ENCODE data around the gene PLCL2.

The PLCL2 gene

DNA sequence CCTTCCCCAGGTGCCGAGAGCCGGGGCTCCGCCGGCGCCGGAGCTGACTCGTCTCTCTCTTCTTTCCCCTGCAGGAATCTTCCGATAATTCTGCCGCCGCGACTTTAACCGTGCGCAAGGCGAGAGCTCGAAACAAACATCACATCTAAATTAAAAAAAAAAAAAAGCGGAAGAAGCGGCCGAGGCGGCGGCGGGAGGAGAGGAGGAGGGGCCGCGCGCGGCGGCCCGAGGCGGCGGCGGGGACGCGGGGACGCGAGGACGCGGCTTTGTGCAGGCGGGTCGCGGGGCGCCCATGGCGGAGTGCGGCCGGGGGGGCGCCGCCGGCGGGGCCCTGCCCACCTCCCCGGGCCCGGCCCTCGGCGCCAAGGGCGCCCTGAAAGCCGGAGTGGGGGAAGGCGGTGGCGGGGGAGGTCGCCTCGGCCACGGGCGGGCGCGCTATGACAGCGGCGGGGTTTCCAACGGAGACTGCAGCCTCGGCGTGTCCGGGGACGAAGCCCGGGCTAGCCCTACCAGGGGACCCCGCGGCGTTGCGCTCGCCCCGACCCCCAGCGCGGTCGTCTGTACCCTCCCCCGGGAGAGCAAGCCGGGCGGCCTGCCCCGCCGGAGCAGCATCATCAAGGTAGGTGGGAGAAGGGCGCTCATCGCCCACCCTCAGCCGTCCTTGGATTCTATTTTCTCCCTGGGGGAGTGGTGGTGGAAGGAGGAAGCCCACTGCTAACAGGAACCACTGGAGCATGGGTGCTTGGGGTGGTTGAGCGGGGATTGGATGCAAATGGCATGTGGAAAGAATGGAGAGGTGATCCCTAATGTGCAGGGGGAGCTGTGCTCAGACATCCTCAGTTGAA, at the start of gene PLCL2:
PLCL2 (plus strand) TSS at position 208 of the 845 bp plus-strand sequence; CDS start at position 293, 85 bp downstream.
- H3K27me3 ChIP-seq (ENCODE audit: control insufficient read depth in 1 of 2, insufficient read depth in 2 of 2, low read length in 2 of 2), result no peaks in the 10 kb centered on the region
- H3K4me1 ChIP-seq (ENCODE audit: insufficient read depth, low read length), result peaks cover 7% of the 10 kb centered on the region
- peak within 1 kb of the TSS; percentile 73 to 83 for H3K4me3 ChIP-seq (ENCODE audit: low read depth in 1 of 2, low read length in 2 of 2)
- H3K9ac ChIP-seq (ENCODE audit: low read length), result peak within 1 kb of the TSS; percentile 63
- H3K27ac ChIP-seq (ENCODE audit: low read depth, low read length), result peak within 1 kb of the TSS; percentile 57
- no peaks in the 10 kb centered on the region for H3K36me3 ChIP-seq (ENCODE audit: insufficient read depth, low read length)
- H3K9me3 ChIP-seq (ENCODE audit: low read length), result no peaks in the 10 kb centered on the region

DNA sequence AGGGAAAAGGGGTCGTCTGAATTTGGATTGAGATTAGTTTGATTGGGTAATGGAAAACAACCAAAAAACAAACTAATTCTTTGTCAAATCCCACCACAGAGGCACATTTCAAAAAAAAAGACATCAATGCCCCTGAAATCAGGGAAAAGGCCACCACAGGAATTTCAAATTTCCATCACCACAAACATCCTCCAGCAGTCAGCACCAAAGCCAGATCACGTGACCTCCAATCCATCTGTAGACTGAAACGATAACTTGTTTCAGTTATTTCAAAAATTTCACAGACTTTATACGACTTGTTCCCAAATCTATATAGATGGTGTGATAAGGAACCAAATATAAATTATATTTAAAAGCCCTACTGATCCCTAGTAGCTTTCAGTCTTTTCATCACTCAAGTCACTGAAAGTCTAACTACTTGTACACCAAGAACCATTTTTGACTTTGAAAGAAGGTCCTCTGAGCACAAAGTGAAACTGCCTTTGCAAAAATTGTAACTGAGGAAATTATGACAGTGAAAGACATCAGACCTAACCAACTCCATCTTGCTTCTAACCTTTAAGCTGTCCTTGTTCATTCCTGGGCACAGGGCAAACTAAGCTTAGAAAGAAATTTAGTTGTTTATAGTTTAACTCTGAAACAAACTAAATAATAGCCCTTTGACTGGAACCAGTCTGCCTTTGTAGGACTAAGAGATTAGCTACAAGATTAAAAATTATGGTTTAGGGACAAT, 48.1 kb upstream of the PLCL2 start:
- H3K9ac ChIP-seq (ENCODE audit: low read length), result no peak overlapping the region
- peaks cover 6% of the 10 kb centered on the region for H3K4me1 ChIP-seq (ENCODE audit: insufficient read depth, low read length)
- no peak overlapping the region for H3K4me3 ChIP-seq (ENCODE audit: low read depth in 1 of 2, low read length in 2 of 2)
- H3K36me3 ChIP-seq (ENCODE audit: insufficient read depth, low read length), result no peaks in the 10 kb centered on the region
- H3K9me3 ChIP-seq (ENCODE audit: low read length), result no peaks in the 10 kb centered on the region
- H3K27ac ChIP-seq (ENCODE audit: low read depth, low read length), result no peak overlapping the region
- no peaks in the 10 kb centered on the region for H3K27me3 ChIP-seq (ENCODE audit: control insufficient read depth in 1 of 2, insufficient read depth in 2 of 2, low read length in 2 of 2)

DNA sequence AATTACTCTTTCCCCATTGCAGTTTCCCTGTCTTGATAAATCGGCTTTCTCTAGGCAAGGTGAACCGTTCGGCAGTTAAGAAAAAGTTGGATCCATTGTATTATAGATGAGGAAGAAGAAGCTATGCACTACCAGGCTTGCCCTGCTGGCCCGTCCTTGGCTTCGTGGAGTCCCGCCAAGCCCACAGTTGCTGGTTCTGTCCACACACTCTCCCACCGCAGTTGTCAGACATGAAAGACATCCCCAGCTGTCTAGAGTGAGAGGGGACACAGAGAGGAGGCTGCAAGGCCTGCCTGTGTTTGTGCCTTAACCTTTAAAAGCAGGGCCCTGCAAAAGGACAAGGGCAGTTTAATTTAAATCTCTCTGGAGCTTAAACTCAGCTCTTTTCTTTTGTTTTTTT, 47.2 kb upstream of the PLCL2 start:
- Histone ChIP-seq H3K4me3 (ENCODE audit: low read depth in 1 of 2, low read length in 2 of 2) (no peak overlapping the region), H3K9ac (ENCODE audit: low read length) (no peak overlapping the region), H3K9me3 (ENCODE audit: low read length) (no peaks in the 10 kb centered on the region), H3K27ac (ENCODE audit: low read depth, low read length) (no peak overlapping the region), H3K36me3 (ENCODE audit: insufficient read depth, low read length) (no peaks in the 10 kb centered on the region), H3K4me1 (ENCODE audit: insufficient read depth, low read length) (peaks cover 6% of the 10 kb centered on the region), H3K27me3 (ENCODE audit: control insufficient read depth in 1 of 2, insufficient read depth in 2 of 2, low read length in 2 of 2) (no peaks in the 10 kb centered on the region)

DNA sequence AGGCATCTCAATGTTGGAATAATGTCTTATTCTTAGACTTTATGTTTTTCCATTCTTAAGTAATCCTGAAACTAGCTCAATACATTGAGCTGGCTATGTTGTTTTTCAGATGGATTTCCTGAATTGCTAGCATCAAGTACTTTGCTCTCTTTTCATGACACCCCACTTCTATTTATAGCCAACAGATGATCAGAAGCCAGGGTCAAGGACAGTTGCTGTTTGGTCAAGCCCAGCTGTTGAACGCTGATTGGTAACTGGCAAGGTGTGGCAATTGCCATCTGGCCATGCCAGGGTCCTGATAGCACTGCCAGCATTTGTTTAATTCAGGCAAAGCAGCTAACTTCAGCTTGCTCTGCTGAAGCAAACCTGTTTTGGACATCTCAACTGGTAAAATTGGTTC, 46.2 kb upstream of the PLCL2 start:
- no peaks in the 10 kb centered on the region for H3K36me3 ChIP-seq (ENCODE audit: insufficient read depth, low read length)
- no peak overlapping the region for H3K27ac ChIP-seq (ENCODE audit: low read depth, low read length)
- no peak overlapping the region for H3K9ac ChIP-seq (ENCODE audit: low read length)
- no peaks in the 10 kb centered on the region for H3K9me3 ChIP-seq (ENCODE audit: low read length)
- no peak overlapping the region for H3K4me3 ChIP-seq (ENCODE audit: low read depth in 1 of 2, low read length in 2 of 2)
- H3K27me3 ChIP-seq (ENCODE audit: control insufficient read depth in 1 of 2, insufficient read depth in 2 of 2, low read length in 2 of 2), result no peaks in the 10 kb centered on the region
- peaks cover 6% of the 10 kb centered on the region for H3K4me1 ChIP-seq (ENCODE audit: insufficient read depth, low read length)

DNA sequence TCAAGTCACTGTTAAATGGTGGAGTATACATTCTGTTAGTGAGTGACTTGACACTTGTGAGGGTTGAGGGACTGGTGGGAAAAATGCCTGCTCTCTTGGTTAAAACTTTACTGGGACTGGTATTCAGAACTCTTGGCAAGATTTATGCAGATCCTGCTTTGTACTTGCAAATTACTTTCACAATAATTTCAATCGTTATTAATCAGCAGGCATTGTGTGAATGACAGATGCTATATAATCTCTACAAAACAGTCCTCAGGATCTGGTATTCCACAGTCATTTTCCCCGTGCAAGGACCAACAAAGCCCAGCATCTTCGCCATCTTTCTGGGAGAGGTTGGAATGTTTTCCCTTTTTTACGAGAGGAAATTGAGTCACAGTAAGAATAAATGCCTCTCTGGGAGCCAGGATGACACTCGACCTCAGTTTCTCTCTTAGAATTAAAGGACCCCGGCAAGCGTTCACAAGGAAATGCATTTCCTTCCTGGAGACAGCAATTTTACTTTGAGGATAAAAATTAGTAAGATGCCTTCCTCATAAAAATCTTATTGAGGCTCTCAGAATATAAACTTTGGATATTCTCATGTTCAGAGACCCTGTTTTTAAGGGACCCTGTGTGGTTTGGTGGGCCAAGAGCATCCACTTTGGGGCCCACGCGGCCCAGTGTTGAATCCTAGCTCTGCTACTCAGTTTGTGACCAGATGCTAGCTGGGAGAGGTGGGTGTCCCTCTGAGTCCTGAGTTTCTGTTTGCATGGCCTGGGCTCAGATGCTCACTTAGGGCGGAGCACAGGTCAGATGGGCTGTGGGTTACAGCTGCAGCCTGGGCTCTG, 45.3 kb upstream of the PLCL2 start:
- H3K36me3 ChIP-seq (ENCODE audit: insufficient read depth, low read length), result no peaks in the 10 kb centered on the region
- H3K4me1 ChIP-seq (ENCODE audit: insufficient read depth, low read length), result peaks cover 6% of the 10 kb centered on the region
- no peaks in the 10 kb centered on the region for H3K27me3 ChIP-seq (ENCODE audit: control insufficient read depth in 1 of 2, insufficient read depth in 2 of 2, low read length in 2 of 2)
- no peak overlapping the region for H3K27ac ChIP-seq (ENCODE audit: low read depth, low read length)
- no peaks in the 10 kb centered on the region for H3K9me3 ChIP-seq (ENCODE audit: low read length)
- no peak overlapping the region for H3K9ac ChIP-seq (ENCODE audit: low read length)
- no peak overlapping the region for H3K4me3 ChIP-seq (ENCODE audit: low read depth in 1 of 2, low read length in 2 of 2)

DNA sequence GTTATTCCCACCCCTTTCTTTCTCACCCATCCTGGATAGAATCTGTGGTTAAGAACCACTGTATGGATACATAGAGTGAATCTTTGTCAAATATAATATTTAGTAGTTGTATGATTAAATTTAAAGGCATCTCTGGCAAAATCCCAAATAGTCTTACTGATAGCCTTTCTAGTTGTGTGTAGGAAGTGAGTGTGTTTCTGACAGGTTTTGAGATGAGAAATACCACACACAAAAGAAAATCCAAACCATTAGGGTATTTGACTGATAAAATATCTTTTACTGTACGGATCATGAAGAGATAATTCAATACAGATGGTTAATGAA, 44.7 kb upstream of the PLCL2 start:
- no peak overlapping the region for H3K4me3 ChIP-seq (ENCODE audit: low read depth in 1 of 2, low read length in 2 of 2)
- no peaks in the 10 kb centered on the region for H3K27me3 ChIP-seq (ENCODE audit: control insufficient read depth in 1 of 2, insufficient read depth in 2 of 2, low read length in 2 of 2)
- H3K9ac ChIP-seq (ENCODE audit: low read length), result no peak overlapping the region
- H3K4me1 ChIP-seq (ENCODE audit: insufficient read depth, low read length), result peaks cover 6% of the 10 kb centered on the region
- H3K36me3 ChIP-seq (ENCODE audit: insufficient read depth, low read length), result no peaks in the 10 kb centered on the region
- no peak overlapping the region for H3K27ac ChIP-seq (ENCODE audit: low read depth, low read length)
- no peaks in the 10 kb centered on the region for H3K9me3 ChIP-seq (ENCODE audit: low read length)

DNA sequence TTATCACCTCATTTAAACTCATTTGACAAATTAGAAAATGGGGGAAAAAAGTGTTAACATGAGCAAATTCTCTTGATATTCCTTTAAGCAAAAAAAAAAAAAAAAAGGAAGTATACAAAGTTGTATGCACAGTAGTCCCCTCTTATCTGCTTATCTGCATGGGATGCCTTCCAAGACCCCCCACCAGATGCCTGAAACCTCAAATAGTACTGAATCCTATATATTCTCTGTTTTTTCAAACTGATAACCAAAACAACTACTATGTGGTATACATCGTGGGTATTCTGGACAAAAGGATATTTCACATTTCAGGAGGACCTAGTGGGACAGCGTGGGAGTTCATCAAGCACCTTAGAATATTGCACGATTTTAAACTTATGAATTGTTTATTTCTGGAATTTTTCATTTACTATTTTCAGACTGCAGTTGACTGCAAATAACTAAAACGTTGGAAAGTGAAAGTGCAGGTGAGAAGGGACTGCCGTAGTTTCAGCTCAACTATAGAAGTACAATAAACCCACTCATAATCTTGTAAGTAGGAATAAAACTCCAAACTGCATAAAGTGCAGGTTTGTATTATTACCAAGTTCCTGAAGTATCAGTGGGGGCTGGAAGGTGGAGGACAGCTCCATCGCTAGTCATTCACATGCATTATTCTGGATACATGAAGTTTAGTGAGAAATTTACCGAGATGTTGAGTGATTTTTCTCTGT, 43.6 kb upstream of the PLCL2 start:
- H3K4me3 ChIP-seq (ENCODE audit: low read depth in 1 of 2, low read length in 2 of 2), result no peak overlapping the region
- peaks cover 6% of the 10 kb centered on the region for H3K4me1 ChIP-seq (ENCODE audit: insufficient read depth, low read length)
- H3K9ac ChIP-seq (ENCODE audit: low read length), result no peak overlapping the region
- no peaks in the 10 kb centered on the region for H3K36me3 ChIP-seq (ENCODE audit: insufficient read depth, low read length)
- no peak overlapping the region for H3K27ac ChIP-seq (ENCODE audit: low read depth, low read length)
- no peaks in the 10 kb centered on the region for H3K27me3 ChIP-seq (ENCODE audit: control insufficient read depth in 1 of 2, insufficient read depth in 2 of 2, low read length in 2 of 2)
- no peaks in the 10 kb centered on the region for H3K9me3 ChIP-seq (ENCODE audit: low read length)

DNA sequence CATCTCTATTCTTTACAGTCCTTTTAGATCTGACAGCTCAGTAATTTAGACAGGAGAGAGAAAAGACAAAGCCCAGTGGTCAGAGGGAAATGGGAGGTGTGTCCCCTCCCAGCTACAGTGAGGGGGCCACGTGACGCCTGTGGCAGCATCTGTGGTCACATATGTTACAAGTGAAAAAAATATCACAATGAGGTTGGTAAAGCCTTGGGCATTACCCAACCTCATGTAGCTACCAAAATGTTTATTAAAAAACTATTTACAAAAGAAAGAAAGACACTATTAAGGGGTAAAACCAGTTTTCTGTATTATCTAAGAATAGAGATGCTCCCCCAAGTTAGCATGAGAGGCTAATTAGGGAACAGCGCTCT, 42.9 kb upstream of the PLCL2 start:
- H3K4me3 ChIP-seq (ENCODE audit: low read depth in 1 of 2, low read length in 2 of 2), result no peak overlapping the region
- peaks cover 6% of the 10 kb centered on the region for H3K4me1 ChIP-seq (ENCODE audit: insufficient read depth, low read length)
- H3K36me3 ChIP-seq (ENCODE audit: insufficient read depth, low read length), result no peaks in the 10 kb centered on the region
- H3K27ac ChIP-seq (ENCODE audit: low read depth, low read length), result no peak overlapping the region
- no peaks in the 10 kb centered on the region for H3K9me3 ChIP-seq (ENCODE audit: low read length)
- no peaks in the 10 kb centered on the region for H3K27me3 ChIP-seq (ENCODE audit: control insufficient read depth in 1 of 2, insufficient read depth in 2 of 2, low read length in 2 of 2)
- H3K9ac ChIP-seq (ENCODE audit: low read length), result no peak overlapping the region

DNA sequence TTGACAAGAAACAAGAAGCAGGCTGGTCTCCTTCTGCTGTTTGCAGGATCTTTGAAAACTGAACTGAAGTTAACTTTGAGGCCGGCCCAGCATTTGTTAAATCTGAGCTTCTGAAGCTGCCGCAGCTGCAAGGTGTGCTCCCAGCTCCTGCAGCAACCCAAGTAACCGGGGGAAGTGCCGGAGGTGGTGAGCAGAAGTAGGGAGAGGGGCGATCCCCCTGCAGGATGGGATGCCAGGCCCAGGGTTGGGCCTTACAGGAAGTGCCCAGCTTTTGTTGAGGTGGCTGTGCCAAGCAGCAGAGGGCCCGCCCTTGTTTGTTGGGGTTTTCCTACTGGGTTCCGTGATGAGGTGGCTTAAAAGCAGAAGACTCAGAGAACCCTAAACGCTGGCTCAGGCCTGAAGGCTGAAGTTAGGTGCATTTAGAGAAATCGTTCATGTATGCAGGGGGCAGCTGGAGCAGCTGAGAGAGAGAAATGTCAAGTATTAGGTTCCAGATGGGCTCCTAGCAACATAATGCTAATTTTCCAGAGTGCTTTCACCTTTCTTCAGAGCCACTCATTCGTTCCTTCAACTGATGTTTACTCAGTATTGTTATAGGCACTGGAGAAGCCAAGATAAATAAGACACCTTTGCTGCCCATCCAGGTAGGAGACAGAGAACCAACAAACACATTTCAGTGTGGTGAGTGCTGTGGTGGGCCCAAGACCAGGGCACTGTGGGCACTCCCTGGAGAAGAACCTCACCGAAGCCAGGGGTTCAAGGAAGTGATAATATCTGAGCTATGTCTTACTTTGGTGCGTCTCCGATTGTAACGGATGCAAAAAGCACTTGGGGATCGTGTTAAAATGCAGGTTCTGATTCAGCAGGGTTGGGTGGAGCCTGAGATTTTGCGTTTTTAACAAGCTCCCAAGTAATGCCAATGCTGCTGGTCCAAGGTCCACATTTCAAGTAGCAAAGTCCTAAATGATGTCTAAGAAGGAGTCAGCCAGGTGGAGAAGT, 42.2 kb upstream of the PLCL2 start:
- no peak overlapping the region for H3K4me3 ChIP-seq (ENCODE audit: low read depth in 1 of 2, low read length in 2 of 2)
- H3K4me1 ChIP-seq (ENCODE audit: insufficient read depth, low read length), result peaks cover 6% of the 10 kb centered on the region
- no peak overlapping the region for H3K9ac ChIP-seq (ENCODE audit: low read length)
- no peak overlapping the region for H3K27ac ChIP-seq (ENCODE audit: low read depth, low read length)
- no peaks in the 10 kb centered on the region for H3K9me3 ChIP-seq (ENCODE audit: low read length)
- H3K27me3 ChIP-seq (ENCODE audit: control insufficient read depth in 1 of 2, insufficient read depth in 2 of 2, low read length in 2 of 2), result no peaks in the 10 kb centered on the region
- H3K36me3 ChIP-seq (ENCODE audit: insufficient read depth, low read length), result no peaks in the 10 kb centered on the region

DNA sequence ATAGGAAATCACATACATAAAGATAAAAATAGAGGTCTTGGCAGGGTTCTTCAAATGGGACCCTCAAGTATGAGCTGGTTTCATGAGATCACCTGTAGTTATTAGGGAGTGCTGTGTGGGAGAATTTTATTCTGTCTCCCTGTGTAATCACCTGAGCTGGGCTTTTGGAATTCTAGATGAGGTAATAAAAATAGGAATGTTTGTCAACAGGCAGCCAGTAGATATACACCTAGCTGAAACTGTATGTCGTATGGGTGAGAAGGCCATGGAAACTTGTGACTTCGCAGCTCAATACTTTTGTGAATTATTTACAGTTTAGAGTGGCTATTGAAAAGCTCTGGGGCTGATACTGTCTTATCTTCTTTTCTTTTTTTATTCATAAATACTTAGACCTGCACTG, 40.5 kb upstream of the PLCL2 start:
- Histone ChIP-seq H3K9me3 (ENCODE audit: low read length) (no peaks in the 10 kb centered on the region), H3K4me1 (ENCODE audit: insufficient read depth, low read length) (no peaks in the 10 kb centered on the region), H3K4me3 (ENCODE audit: low read depth in 1 of 2, low read length in 2 of 2) (no peak overlapping the region), H3K9ac (ENCODE audit: low read length) (no peak overlapping the region), H3K36me3 (ENCODE audit: insufficient read depth, low read length) (no peaks in the 10 kb centered on the region), H3K27ac (ENCODE audit: low read depth, low read length) (no peak overlapping the region), H3K27me3 (ENCODE audit: control insufficient read depth in 1 of 2, insufficient read depth in 2 of 2, low read length in 2 of 2) (no peaks in the 10 kb centered on the region)

All from muscle layer of colon (tissue), 2 donors.